Kidney (tissue), 14 donors: Measurements from ENCODE around the gene CXXC5. TPM values are rescaled to one million over a fixed set of nuclear protein-coding genes. Genes with fewer than 3 reads are reported as not detected.

Source experiments
- DNase-seq, 5 donors: peaks; one replicate each; pipeline ENCODE4 v3.0.0-alpha.2; 2013 to 2020
- FAIRE-seq: peaks from 2 replicates; lab custom pipeline; 2012; peaks lifted over from hg19 to GRCh38; lab: Jason Lieb, UNC
- H3K27ac ChIP-seq, 2 donors: one replicate each; pipeline ENCODE4 v1.7.0; 2013; ENCODE audit warnings: low read depth in 2 of 2, low read length in 2 of 2, inconsistent platforms in 1 of 2
- H3K27me3 ChIP-seq: one replicate; pipeline ENCODE4 v1.7.1; 2013; ENCODE audit warnings: low read length, inconsistent platforms; ENCODE audit not compliant: control insufficient read depth, insufficient read depth
- H3K36me3 ChIP-seq, 3 donors: one replicate each; pipeline versions ENCODE4 v1.7.0 to v1.7.1; 2013; ENCODE audit warnings: low read length in 3 of 3, control low read depth in 1 of 3, inconsistent platforms in 1 of 3; ENCODE audit not compliant: insufficient read depth in 3 of 3, control insufficient read depth in 2 of 3
- H3K4me1 ChIP-seq, 3 donors: one replicate each; pipeline versions ENCODE4 v1.7.0 to v1.7.1; 2013; ENCODE audit warnings: low read length in 3 of 3, inconsistent platforms in 1 of 3, low read depth in 1 of 3; ENCODE audit not compliant: control insufficient read depth in 2 of 3, insufficient read depth in 2 of 3
- H3K4me3 ChIP-seq, 3 donors: one replicate each; pipeline versions ENCODE4 v1.7.0 to v1.8.1; 2013; ENCODE audit warnings: low read length in 3 of 3, control low read depth in 1 of 3, inconsistent platforms in 1 of 3
- H3K9ac ChIP-seq, 3 donors: one replicate each; pipeline versions ENCODE4 v1.7.0 to v1.7.1; 2013; ENCODE audit warnings: low read length in 3 of 3, control low read depth in 1 of 3, inconsistent platforms in 1 of 3
- H3K9me3 ChIP-seq, 3 donors: one replicate each; pipeline versions ENCODE4 v1.7.0 to v1.7.1; 2013; ENCODE audit warnings: low read length in 3 of 3, control low read depth in 1 of 3, inconsistent platforms in 1 of 3; ENCODE audit not compliant: control insufficient read depth in 2 of 3, insufficient read depth in 1 of 3
- intact Hi-C: fragments of 100-400 bp; cut with DNase I; formaldehyde crosslinking; loops from one replicate; pipeline ENCODE4 v1.11.1; 2022
- polyA plus RNA-seq: library from polyadenylated mRNA; stranded (reverse); fragments of 350-450 nt; fragmentation: Illumina TruSeq; extraction: RNeasy Lipid Tissue Mini Kit (QIAGEN cat#74804); gene quantifications from one replicate; pipeline ENCODE4 v1.2.3, GENCODE V29; 2014; ENCODE audit warnings: low read depth, low replicate concordance; ENCODE audit not compliant: insufficient read depth
- total RNA-seq: library from RNA; stranded (reverse); fragmentation: NEBNext Ultra II Directional; extraction: Animal tissue kit (Norgen Biotek cat#: 25700); gene quantifications from one replicate; pipeline ENCODE4 v1.2.1, GENCODE V29; 2021
- TF ChIP-seq, protein P1 (sequence below): IDR thresholded peaks from 3 replicates; pipeline ENCODE4 v1.5.1; 2012; ENCODE audit warnings: mild to moderate bottlenecking, moderate library complexity, borderline replicate concordance; ENCODE audit not compliant: insufficient read depth; ENCODE audit errors: extremely low read depth
- donor health status: control.
- donor health status: control.
- donor health status: control.
- donor health status: control.
- donor health status: control.
- donor health status: DM: yes; HTN: yes; CAD: no.
- donor health status: Normal renal cell carcinoma (clear cell type).

CXXC5 gene
- total and polyA plus RNA-seq, 2 donors from 2014 or later = 116 to 122 TPM

GRCh38 chr5:139709582-139710318, 61.6 kb downstream of the CXXC5 start:
- Histone ChIP-seq H3K36me3 (no peaks in the 10 kb centered on the region), H3K27me3 (no peaks in the 10 kb centered on the region), H3K27ac (peak overlapping the region; percentile 11 to 77), H3K4me3 (peak overlapping the region in 1 of 3 donors; percentile 13), H3K4me1 (peaks cover 5 to 19% (median 9%) of the 10 kb centered on the region in 3 donors), H3K9ac (no peak overlapping the region), H3K9me3 (no peaks in the 10 kb centered on the region)
- FAIRE-seq (no peak), DNase-seq (peak; percentile 84 to 93 (median 87))
- intact Hi-C loops = no loop called here
- TF ChIP-seq, protein P1, sequence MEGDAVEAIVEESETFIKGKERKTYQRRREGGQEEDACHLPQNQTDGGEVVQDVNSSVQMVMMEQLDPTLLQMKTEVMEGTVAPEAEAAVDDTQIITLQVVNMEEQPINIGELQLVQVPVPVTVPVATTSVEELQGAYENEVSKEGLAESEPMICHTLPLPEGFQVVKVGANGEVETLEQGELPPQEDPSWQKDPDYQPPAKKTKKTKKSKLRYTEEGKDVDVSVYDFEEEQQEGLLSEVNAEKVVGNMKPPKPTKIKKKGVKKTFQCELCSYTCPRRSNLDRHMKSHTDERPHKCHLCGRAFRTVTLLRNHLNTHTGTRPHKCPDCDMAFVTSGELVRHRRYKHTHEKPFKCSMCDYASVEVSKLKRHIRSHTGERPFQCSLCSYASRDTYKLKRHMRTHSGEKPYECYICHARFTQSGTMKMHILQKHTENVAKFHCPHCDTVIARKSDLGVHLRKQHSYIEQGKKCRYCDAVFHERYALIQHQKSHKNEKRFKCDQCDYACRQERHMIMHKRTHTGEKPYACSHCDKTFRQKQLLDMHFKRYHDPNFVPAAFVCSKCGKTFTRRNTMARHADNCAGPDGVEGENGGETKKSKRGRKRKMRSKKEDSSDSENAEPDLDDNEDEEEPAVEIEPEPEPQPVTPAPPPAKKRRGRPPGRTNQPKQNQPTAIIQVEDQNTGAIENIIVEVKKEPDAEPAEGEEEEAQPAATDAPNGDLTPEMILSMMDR = no peak

DNA sequence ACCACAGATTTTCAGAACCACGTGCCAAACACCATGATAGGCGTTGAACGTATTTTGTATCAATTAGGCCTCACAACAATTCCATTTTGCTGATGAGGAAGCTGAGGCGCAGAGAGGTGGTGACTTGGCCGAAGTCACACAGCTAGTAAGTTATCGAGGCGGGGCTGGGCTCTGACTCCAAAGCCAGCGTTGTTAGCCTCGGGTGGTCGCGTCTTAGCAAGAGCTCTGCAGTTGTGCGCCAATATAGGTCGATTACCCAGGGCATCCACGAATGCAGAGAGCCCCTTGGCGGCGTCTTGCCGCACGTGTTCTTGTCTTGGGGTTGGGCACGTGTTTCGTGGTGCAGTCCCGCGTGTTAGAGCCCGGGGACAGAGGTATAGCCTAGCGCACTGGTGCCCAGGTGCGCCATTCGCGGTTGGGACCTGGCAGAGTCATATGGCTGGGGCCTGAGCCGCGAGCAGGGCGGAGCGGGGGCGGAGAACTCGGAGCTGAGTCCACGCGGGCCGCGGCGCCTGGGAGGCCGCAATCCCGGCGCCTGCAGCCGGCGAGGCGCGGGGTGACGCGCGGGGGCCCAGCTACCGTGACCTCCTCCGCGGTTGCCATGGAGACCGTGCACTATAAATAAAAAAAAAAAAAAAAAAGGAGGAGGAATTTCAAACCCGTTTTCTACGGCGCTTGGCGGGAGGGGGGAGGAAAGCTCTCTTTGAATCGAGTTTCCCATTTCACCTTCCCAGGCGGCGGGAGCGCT, 62.3 kb downstream of the CXXC5 start:
- Histone ChIP-seq H3K4me3 (peak overlapping the region in 1 of 3 donors; percentile 50), H3K36me3 (no peaks in the 10 kb centered on the region), H3K27ac (peak overlapping the region; percentile 75 to 77), H3K27me3 (no peaks in the 10 kb centered on the region), H3K4me1 (peaks cover 5 to 19% (median 9%) of the 10 kb centered on the region in 3 donors), H3K9ac (no peak overlapping the region), H3K9me3 (no peaks in the 10 kb centered on the region)
- intact Hi-C loops = no loop called here
- FAIRE-seq (no peak), DNase-seq (peak in 4 of 5 donors; percentile 88 to 97 (median 94))
- TF ChIP-seq, protein P1 = no peak

DNA sequence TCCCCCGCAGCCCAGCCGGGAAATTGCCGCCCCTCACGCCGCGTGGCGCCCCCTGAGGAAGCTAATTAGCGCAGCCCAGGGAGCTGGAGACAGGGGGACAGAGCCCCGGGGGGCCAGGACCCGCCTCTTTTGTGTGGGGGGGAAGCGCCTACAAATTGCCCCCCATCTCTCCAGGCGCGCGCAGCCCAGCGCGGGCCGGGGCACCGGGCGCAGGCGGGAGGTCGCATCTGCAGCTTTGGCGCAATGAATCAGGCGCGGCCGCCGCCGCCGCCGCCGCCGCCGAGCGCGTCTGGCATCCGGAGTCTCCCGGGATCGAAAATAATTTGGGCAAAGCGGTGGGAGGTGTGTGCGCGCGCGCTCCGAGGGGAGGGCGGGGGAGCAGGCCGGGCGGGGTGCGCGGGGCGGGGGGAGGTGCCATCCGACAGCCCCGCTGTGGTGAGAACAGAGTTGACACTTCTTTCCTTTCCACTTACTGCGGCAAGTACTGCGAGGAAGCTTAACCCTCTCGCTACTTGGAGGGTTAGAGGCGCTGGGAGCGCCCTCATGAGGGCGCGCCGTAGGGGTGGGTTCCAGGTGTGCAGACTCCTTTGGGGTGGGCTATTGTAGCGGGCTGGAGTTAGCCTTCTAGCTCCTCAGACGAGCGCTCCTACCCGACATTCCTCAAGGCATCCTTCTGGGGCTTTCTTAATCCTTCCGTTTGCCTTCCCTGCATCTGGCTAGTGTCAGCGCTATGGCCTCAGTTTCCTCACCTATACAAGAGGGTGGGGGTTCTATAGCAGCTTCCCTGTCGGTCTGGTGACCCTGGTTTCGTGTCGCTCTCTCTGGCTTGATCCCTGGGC, 63.1 kb downstream of the CXXC5 start:
- Histone ChIP-seq H3K9me3 (no peaks in the 10 kb centered on the region), H3K36me3 (no peaks in the 10 kb centered on the region), H3K27me3 (no peaks in the 10 kb centered on the region), H3K9ac (peak overlapping the region; percentile 17 to 37 (median 26)), H3K4me3 (peak overlapping the region; percentile 44 to 58 (median 50)), H3K27ac (peak overlapping the region in 1 of 2 donors; percentile 23), H3K4me1 (peaks cover 5 to 19% (median 9%) of the 10 kb centered on the region in 3 donors)
- FAIRE-seq (no peak), DNase-seq (peak in 4 of 5 donors; percentile 83 to 95 (median 88))
- TF ChIP-seq, protein P1 = no peak
- intact Hi-C loops = no loop called here
